ENCODE data around the gene RUNX2. TPM values are rescaled to one million over a fixed set of nuclear protein-coding genes. Genes with fewer than 3 reads are reported as not detected.

The RUNX2 gene
- total and polyA plus RNA-seq, 2 of the 8 experiments (the other 6 are each of a cell fraction or from before 2014, with no cell fraction given) = 0.26 to 1.2 TPM

DNA sequence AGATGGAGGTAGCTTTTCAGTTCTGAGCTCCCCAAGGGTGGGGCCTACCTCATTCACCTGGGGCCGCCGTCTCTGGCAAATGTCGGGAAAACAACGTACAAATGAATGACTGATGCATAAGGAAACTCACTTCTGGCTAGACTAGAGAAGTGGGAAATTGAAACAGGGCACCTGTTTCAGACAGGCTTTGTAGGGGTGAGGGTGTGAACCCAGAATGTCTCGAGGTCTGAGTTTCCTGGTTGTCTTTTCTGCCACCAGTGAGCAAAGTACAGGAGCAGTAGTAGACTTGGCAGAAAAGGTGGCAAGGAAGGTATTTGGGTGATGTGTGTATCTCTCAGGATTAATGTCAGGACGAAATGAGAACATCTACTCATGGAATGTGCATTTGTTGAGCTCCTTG, 379.0 kb downstream of the RUNX2 start (continued):
- TF ChIP-seq, protein P1, sequence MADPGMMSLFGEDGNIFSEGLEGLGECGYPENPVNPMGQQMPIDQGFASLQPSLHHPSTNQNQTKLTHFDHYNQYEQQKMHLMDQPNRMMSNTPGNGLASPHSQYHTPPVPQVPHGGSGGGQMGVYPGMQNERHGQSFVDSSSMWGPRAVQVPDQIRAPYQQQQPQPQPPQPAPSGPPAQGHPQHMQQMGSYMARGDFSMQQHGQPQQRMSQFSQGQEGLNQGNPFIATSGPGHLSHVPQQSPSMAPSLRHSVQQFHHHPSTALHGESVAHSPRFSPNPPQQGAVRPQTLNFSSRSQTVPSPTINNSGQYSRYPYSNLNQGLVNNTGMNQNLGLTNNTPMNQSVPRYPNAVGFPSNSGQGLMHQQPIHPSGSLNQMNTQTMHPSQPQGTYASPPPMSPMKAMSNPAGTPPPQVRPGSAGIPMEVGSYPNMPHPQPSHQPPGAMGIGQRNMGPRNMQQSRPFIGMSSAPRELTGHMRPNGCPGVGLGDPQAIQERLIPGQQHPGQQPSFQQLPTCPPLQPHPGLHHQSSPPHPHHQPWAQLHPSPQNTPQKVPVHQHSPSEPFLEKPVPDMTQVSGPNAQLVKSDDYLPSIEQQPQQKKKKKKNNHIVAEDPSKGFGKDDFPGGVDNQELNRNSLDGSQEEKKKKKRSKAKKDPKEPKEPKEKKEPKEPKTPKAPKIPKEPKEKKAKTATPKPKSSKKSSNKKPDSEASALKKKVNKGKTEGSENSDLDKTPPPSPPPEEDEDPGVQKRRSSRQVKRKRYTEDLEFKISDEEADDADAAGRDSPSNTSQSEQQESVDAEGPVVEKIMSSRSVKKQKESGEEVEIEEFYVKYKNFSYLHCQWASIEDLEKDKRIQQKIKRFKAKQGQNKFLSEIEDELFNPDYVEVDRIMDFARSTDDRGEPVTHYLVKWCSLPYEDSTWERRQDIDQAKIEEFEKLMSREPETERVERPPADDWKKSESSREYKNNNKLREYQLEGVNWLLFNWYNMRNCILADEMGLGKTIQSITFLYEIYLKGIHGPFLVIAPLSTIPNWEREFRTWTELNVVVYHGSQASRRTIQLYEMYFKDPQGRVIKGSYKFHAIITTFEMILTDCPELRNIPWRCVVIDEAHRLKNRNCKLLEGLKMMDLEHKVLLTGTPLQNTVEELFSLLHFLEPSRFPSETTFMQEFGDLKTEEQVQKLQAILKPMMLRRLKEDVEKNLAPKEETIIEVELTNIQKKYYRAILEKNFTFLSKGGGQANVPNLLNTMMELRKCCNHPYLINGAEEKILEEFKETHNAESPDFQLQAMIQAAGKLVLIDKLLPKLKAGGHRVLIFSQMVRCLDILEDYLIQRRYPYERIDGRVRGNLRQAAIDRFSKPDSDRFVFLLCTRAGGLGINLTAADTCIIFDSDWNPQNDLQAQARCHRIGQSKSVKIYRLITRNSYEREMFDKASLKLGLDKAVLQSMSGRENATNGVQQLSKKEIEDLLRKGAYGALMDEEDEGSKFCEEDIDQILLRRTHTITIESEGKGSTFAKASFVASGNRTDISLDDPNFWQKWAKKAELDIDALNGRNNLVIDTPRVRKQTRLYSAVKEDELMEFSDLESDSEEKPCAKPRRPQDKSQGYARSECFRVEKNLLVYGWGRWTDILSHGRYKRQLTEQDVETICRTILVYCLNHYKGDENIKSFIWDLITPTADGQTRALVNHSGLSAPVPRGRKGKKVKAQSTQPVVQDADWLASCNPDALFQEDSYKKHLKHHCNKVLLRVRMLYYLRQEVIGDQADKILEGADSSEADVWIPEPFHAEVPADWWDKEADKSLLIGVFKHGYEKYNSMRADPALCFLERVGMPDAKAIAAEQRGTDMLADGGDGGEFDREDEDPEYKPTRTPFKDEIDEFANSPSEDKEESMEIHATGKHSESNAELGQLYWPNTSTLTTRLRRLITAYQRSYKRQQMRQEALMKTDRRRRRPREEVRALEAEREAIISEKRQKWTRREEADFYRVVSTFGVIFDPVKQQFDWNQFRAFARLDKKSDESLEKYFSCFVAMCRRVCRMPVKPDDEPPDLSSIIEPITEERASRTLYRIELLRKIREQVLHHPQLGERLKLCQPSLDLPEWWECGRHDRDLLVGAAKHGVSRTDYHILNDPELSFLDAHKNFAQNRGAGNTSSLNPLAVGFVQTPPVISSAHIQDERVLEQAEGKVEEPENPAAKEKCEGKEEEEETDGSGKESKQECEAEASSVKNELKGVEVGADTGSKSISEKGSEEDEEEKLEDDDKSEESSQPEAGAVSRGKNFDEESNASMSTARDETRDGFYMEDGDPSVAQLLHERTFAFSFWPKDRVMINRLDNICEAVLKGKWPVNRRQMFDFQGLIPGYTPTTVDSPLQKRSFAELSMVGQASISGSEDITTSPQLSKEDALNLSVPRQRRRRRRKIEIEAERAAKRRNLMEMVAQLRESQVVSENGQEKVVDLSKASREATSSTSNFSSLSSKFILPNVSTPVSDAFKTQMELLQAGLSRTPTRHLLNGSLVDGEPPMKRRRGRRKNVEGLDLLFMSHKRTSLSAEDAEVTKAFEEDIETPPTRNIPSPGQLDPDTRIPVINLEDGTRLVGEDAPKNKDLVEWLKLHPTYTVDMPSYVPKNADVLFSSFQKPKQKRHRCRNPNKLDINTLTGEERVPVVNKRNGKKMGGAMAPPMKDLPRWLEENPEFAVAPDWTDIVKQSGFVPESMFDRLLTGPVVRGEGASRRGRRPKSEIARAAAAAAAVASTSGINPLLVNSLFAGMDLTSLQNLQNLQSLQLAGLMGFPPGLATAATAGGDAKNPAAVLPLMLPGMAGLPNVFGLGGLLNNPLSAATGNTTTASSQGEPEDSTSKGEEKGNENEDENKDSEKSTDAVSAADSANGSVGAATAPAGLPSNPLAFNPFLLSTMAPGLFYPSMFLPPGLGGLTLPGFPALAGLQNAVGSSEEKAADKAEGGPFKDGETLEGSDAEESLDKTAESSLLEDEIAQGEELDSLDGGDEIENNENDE (IDR thresholded peaks at IDR 0.05; ENCODE audit: insufficient replicate concordance, low read length) = no peak

All from H1 (cell line).